GM19455 (cell line): Measurements from ENCODE around the gene NFIA.
A peak's percentile ranks its signal among the peaks of the same experiment; 100 is the strongest.

Source experiments
- ATAC-seq: cut with Tn5 transposase; IDR thresholded peaks from one replicate; pipeline ENCODE4 v1.9.1; 2021; ENCODE audit not compliant: unreplicated experiment

Gene NFIA

GRCh38 chr1:61289232-61290098, 207.1 kb downstream of the NFIA start:
- ATAC-seq: no peak

DNA sequence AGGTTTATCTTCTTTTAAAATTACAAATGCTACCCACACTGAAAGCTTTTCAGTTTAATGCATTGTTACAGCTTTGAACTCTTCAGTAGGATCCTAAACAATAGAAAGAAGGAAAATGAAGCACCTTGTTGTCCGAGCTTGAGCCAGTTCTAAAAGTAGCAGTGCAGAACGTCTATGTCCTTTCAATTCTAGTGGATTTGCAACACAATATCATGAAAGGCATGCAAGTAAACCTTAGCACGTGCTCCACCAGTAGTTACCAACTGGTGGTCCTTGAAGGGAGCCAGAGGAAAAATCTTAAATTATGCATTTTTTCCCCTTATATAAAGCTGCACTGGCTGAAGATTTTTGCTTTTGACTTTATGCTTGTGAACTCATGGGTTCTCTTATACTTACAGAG, 208.2 kb downstream of the NFIA start:
- no peak for ATAC-seq

DNA sequence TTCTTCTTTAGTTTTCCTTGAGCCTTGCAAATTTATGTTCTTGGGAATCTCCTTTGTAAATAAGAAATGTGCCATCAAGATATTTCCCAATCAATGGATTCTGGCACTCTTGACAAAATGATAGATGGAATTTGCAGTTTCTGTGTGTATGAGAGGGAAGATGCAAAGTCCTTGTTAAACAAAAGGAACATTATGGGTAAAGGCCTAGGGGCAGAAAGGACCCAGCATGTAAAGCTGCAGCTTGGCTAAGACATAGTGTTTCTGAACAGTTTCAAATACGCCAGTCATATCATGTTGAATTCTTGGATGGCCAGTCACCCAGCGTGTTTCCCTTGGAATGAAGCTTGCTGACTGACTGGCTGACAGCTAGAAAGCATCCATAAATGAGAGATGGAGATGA, 210.8 kb downstream of the NFIA start:
- no peak for ATAC-seq

DNA sequence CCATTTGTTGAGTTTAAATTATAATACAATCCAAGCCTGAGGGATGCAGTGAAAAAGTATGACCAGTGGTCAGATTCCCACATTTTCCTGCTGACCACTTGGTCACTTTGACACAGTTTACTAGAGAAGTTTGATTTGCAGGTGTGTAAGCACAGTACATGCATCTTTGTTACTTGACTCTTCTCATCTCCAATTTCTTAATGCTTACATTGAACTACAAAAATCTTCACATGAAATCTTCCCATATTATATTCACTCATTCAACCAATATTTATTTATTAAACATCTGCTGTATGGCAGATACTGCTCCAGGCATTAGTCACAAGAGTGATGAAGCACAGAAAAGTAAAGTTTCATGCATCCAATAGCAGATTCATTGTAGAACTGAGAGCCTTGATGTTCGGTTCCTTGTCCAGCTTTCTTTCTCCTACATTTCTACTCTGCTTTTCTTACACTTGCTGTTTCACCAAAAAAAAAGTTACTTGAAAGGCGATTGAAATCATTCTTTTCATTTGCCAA, 211.7 kb downstream of the NFIA start:
- ATAC-seq: no peak

DNA sequence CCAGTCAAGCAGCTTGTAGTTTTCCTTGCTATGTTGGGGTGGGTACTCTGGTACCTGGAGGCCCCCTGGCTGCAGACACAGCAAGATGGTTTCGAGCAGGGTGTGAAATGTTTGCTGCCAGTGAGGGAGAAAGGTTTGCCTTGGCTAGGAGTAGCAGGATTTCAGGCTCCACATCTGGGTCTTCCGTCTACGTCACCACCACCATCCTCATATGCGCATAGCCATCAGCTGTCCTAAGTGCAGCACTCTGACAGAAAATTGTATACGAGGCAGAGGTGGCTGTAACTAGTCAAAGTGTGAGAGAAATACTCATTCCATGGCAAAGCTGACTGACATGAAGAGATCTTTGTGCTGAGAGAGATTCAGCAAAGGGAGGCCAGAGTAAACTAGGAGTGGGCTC, 212.6 kb downstream of the NFIA start:
- ATAC-seq: no peak

DNA sequence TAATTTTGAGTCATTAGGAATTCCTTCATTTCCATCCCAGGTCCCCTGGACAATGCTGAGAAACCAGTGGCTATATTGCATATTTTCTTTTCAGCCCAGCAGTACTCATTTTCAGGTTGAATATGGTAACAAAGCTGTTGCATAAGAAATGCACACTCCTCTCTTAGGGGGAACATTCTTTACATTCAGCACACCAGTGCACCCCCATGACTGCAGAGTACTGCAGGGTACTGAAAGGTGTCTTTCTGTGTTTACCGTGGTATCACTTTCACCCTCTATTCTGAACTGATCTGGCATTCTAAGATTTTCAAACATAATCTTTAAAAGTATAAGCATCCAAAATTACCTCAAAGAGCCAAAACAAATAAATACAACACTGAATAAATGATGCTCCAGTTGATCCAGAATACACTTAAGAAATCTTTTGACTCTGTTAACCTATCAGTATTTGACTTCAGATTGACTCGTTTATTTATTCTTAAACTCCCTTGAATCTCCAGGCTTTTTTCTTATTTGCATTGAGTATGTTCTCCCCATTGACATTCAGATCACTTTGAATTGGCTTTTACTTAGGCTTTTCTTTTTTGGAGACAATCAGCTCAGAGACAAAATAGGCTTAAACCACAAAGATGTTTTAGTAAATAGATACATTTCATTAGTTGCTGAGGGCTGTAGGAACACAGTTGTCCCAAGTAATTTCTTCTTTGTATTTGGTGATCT, 213.6 kb downstream of the NFIA start:
- no peak for ATAC-seq

- ATAC-seq: no peak
Measured at GRCh38 chr1:61297887-61298286, 215.5 kb downstream of the NFIA start.

DNA sequence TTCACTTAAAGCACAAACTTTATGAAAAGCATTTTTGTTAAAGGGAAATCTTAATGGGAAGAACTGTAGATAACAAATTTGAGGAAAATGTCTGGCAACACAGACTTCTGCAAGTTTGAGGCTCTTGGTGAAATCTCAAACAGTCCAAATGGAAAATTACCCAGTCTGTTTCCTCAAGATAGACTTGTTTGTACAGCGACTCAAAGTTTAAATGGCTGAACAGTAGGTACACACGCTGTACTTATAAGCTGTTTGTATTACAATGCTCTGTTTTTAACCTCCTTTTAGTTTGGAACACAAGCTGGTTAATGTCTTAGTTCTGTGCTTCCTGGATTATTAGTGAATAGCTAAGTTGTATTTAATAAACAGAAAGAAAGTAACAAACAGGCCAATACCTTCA, 217.1 kb downstream of the NFIA start:
- no peak for ATAC-seq

DNA sequence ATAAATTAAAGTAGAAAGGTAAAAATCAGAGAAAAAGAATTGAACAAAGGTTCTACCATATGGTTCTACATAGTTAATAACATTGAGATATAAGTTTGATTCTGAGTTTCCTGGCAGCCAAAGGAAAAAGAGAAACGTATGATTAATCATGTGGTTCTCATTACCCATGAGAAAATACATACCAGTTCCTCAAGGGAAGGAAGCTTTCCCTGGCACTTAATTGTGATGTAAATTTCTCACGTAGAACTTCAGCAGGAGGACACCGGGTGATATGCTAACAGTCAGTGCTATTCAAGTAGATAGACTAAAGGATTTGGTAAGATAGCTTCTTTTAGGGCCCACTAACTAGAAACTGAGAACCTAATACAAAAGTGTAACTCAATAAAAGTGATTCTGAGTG, 218.5 kb downstream of the NFIA start:
- no peak for ATAC-seq

DNA sequence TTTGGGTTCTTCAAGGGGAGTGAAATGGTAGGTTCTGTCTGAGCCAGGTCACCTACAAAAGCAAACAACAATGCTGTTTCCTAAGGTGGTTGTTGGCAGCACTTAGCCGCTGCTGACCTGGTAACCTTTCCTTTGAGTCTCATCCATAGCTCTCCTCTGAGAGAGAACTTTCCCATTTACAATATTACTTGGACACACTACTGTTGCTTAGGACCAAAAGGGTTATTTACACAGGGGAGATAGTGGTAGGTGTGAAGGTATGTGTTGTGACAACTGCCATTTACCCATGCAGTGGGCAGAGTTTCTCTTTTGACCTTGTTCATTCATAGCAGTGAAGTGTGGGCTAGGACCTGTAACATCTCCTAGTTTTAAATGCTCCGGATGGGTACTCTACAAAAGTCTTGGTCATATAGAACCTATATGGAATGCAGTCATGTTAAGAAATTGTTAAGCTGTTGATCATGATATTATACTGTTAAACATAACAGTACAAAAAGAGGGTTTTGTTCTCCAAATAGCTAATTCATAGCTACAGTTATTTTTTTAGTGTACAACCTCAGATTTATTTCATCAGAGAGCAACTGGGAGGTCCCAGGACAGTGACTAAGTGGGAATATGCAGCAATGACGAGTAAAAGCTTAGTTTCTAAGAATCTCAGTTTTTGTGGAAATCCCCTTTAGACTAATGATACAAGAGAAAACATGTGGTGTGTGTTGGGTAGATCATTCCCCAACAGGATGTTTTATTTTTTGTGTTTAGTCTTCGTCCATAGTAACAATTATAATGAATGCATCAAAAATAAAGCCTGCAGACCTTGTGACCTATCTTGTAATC, 219.7 kb downstream of the NFIA start:
- no peak for ATAC-seq

DNA sequence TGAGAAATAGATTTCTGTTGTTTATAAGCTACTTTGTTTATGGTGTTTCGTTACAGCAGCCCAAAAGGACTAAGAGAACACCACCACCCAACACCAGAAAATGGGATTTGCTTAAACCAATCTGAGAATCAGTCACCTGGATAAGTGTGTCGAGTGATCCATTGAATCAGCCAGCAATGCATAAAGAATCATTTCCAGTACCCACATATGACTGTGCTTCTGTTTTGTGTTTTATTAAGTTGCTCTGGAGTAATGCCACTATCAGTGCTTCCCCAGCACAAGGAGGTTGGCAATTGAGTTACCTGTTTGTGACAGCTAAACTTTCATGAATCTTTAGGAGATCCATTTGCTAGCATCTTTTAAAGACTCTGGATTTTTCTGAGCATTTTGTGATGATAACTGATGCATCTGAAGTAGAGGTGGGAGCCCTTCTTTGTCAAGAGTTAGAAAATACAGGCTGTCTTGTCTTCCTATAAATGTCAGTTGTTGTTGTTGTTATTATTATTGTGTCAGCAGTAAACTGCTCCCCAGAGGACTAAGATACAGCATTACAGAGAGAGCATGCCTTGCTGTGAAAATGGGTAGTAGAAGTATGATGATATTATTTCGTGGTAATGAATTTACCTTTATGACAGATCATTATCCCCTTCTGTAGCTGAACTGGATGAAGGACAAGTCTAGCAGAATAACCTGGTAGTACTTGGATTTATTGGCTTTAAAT, 225.2 kb downstream of the NFIA start:
- no peak for ATAC-seq

GRCh38 chr1:61310057-61310456, 227.7 kb downstream of the NFIA start:
- no peak for ATAC-seq

DNA sequence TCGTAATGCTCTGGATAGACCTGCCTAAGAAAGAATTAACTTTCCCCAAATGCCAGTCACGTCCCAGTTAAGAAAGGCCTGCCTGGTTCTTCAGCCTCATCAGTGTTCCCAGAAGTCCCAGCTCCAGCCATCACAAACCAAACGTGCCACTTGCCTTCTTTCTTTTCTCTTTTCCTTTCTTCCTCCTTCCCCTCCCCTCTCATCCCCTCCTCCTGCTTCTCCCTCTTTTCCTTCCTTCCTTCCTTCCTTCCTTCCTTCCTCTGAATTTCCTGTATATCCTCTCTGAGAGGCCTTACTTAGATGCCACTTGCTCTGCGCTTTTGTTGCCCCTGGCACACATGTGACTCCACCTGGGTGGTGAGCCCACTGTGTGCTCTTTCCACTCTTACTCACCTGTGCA, 228.2 kb downstream of the NFIA start:
- no peak for ATAC-seq

- no peak for ATAC-seq
Measured at GRCh38 chr1:61313906-61314422, 231.6 kb downstream of the NFIA start.

DNA sequence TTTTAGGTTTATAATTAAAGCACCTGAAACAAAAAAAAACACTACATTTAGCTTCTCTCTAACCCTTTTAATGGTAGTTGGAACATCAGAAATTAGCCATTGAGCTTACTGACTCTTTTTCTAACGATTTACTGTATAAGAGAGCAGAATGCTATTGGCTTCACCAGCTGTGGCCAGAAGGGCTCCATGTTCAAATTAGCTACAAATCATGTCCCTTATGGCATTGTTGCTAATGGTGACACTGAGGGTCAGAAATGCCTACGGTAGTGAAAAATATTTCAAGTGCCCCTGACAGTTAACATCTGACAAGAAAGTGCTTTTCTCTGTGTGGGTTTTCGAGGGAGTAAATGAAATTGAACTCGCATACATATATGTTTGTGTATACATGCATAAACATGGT, 232.7 kb downstream of the NFIA start:
- ATAC-seq: no peak

DNA sequence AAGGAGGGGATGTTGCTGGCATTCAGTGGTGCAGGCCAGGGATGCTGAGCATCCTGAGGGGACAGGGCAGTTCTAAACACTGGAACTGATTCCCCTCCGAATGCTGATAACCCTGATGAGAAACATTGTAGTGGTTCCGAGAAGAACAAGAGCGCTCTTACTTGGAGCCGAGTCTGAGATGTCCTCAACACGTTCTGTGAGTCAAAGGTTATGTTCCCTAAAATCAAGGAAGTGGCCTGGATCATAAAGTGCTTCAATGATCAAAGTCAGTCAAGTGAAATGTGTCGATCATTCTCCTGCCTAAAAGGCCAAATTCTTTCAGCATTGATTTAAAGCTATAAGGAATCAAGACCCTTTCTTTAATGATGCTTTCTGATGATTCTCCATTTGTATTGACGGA, 234.1 kb downstream of the NFIA start:
- ATAC-seq: no peak

DNA sequence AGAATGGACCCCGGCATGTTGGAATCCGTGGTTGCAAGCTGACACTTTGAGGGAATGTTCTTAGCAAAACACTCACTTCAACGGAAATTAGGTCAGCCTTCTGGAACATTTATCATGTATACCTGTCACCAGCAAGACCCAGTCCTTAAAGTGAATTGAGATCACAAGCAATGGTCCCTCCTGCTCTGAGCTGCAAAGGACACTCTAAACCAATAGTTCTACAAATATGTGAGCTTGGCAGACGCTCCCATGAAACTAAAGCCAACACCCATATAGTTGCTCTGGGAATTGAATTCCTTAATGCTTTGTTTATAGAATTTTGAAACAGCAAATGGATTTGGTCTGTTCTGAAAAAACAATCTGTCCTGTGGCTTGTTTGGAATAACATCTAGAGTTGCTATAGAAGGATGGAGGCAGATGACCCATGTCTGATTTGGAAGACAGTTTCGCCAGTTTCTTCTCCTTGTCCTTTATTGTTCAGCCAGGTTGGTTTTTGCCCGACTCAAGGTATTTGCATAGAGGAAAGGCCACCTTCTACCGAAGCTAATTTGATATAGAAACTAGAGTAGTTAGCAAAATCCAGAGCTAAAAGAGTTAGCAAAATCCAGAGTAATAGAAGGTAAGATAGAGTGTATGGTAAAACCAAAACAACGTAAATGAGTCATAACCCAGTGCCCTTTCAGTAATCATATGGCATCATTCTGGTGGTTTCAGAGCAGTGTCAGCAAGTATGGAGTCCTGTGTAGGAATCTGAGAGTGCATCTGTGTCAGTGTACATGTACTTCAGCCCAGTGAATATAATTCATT, 236.2 kb downstream of the NFIA start:
- ATAC-seq: peak; percentile 99

DNA sequence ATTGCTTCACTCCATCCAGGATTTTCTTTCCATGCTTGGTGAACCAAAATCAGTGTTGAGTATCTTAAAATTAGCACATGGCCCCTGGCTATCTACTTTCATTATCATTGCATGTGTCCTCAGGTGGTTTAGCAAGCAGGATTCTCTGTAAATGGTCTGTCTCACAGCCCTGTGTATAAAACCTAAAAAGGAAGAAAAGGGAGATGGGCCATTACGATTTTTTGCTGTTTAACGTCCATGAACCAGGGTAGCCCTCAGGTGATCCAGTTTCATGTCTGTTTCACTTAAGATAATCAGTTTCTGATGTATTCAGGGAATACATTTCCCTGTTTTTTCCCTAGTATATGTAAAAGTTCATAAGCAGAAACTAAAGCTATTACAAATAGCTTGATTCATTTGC, 238.2 kb downstream of the NFIA start:
- no peak for ATAC-seq

GRCh38 chr1:61322008-61322744, 239.8 kb downstream of the NFIA start:
- no peak for ATAC-seq
